T-helper 2 cell treated with Interferon-gamma antibody and Interleukin-4, amounts not matched to agents 100 ng/mL and 5 ng/mL, for 36 hours (primary cell): ENCODE measurements around the gene SMARCC1. TPM values are rescaled to one million over a fixed set of nuclear protein-coding genes. Genes with fewer than 3 reads are reported as not detected.
"Not testable (repeated sequence)": the region's sequence is repeated elsewhere in the genome, so short reads cannot be mapped to it uniquely, and the experiment has no call there.

Experiments used
- intact Hi-C: fragments of 100-400 bp; cut with micrococcal nuclease; formaldehyde crosslinking; loops from one replicate; pipeline ENCODE4 v1.15.1; 2023
- total RNA-seq: library from RNA; stranded (reverse); gene quantifications from 2 replicates; pipeline ENCODE4 v1.2.3, GENCODE V29; 2022

Gene SMARCC1
- total RNA-seq, 1 donor from 2014 or later = 116 TPM

GRCh38 chr3:47772788-47773187 lies 8.9 kb downstream of the SMARCC1 start:
- intact Hi-C loops = no loop called here

GRCh38 chr3:47772047-47772446 lies 9.6 kb downstream of the SMARCC1 start:
- intact Hi-C loops = no loop called here

GRCh38 chr3:47766186-47766585 lies 15.5 kb downstream of the SMARCC1 start:
- intact Hi-C loops = no loop called here

- intact Hi-C loops = no loop called here
Observed at GRCh38 chr3:47762233-47762632, 19.5 kb downstream of the SMARCC1 start.

GRCh38 chr3:47761046-47761445 lies 20.6 kb downstream of the SMARCC1 start:
- intact Hi-C loops = no loop called here

GRCh38 chr3:47760207-47760606 lies 21.5 kb downstream of the SMARCC1 start:
- intact Hi-C loops = not testable (repeated sequence)

DNA sequence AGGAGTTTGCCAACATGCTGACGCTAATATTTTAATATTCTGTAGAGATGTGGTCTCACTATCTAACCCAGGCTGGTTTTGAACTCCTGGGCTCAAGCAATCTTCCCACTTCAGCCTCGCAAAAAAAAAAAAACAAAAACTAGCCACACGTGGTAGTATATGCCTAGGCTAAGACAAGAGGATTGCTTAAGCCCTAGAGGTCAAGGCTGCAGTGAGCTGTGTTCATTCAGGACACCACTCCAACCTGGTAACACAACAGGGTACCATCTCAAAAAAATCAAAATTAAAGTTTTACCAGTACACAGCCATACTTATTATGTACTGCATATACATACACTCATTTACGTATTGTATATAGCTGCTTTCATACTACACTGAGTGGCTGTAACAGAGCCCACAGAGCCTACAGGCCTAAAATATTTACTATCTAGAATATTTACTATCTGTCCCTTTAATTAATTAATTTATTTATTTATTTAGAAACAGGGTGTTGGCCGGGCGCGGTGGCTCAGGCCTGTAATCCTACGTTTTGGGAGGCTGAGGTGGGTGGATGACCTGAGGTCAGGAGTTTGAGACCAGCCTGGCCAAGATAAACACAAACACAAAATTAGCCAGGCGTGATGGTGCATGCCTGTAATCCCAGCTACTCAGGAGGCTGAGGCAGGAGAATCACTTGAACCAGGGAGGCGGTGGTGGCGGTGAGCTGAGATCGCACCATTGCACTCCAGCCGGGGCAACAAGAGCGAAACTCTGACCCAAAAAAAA lies 23.2 kb downstream of the SMARCC1 start:
- intact Hi-C loops = no loop called here

DNA sequence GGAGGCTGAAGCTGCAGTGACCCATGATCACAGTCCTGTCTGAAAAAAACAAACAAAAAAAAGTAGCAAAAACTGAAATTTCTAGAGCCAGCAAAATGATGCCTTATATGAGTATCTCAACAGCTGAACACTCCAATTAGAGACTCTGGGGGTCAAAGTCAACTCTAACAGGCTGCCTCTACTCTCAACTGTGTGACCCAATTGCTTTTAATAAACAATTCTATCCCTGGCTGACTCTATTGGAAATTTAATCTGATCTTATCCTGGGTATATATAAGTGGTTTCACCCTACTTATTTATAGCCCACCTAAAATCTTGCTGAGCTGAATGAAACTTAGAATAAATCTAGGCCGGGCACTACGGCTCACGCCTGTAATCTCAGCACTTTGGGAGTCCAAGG lies 29.0 kb downstream of the SMARCC1 start:
- intact Hi-C loops = no loop called here

DNA sequence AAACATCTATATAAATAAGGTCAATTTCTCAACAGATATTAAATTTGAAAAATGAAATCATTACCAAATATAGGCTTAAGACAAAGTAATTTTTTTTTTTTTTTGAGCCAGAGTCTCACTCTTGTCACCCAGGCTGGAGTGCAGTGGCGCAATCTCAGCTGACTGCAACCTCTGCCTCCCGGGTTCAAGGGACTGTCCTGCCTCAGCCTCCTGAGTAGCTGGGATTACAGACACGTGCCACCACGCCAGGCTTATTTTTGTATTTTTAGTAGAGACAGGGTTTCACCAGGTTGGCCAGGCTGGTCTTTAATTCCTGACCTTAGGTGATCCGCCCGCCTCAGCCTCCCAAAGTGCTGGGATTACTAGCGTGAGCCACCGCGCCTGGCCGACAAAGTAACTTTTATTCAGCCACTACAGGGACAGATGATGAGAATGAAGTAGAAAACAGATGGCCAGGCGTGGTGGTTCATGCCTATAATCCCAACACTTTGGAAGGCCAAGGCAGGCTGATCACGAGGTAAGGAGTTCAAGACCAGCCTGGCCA lies 30.8 kb downstream of the SMARCC1 start:
- intact Hi-C loops = not testable (repeated sequence)

DNA sequence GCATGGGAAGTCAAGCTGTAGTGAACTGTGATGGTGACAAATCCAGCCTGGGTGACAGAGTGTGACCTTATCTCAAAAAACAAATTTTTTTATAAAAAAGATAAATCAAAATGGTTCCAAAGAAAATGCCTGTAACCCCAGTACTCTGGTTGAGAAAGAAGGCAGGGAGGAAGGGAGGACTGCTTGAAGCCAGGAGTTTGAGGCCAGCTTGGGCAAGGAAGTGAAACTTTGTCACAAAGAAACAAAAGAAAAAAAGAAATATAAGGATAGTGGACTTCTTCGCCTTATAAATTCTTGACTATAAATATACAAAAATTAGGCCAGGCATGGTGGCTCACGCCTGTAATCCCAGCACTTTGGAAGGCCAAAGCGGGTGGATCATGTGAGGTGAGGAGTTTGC lies 34.1 kb downstream of the SMARCC1 start:
- intact Hi-C loops = no loop called here

DNA sequence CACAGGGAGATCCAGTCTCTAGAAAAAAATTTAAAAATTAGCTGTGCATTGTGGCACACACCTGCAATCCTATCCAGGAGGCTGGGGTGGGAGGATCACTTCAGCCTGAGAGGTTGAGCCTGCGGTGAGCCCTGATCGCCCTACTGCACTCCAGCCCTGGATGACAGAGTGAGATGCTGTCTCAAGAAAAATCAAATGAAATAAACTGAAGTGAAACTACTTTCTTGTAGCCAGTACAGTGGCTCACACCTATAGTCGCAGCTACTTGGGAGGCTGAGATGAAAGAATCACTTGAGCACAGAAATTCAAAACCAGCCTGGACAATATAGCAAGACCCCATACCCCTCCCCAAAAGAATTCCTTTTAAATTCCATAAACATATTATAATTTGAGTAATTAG lies 35.4 kb downstream of the SMARCC1 start:
- intact Hi-C loops = no loop called here

GRCh38 chr3:47743855-47744254 lies 37.8 kb downstream of the SMARCC1 start:
- intact Hi-C loops = no loop called here

GRCh38 chr3:47743352-47743751 lies 38.3 kb downstream of the SMARCC1 start:
- intact Hi-C loops = not testable (repeated sequence)

DNA sequence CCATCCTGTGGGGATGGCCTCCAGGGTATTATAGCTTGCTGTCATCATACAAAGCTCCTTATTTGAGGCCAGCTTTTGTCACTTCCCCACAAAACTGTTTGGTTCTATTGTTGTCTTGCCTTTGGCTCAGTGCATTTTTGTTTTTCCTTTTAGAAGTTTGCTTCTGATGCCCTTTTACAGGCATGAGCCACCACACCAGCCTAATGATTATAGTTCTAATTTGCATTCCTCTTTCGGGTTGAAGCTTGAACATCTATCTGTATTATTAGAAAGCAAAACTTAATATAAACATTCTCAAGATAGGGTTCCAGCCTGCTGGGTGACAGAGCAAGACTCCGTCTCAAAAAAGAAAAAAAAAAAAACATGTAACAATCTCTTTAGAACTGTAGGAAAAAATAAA lies 39.8 kb downstream of the SMARCC1 start:
- intact Hi-C loops = no loop called here

DNA sequence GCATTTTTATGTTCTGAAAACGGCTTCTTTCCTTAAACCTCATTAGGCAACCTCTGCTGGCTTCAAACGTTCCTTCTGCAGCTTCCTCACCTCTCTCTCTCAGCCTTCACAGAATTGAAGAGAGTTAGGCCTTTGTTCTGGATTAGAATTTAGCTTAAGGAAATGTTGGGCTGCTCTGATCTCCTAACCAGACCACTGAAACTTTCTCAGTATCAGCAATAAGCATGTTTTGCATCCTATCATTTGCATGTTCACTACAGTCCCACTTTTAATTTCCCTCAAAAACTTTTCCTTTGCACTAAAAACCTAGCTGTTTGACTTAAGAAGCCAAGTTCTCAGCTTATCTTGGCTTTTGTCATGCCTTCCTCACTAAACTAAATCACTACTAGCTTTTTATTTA lies 49.5 kb downstream of the SMARCC1 start:
- intact Hi-C loops = no loop called here

GRCh38 chr3:47731061-47731460 lies 50.6 kb downstream of the SMARCC1 start:
- intact Hi-C loops = no loop called here

DNA sequence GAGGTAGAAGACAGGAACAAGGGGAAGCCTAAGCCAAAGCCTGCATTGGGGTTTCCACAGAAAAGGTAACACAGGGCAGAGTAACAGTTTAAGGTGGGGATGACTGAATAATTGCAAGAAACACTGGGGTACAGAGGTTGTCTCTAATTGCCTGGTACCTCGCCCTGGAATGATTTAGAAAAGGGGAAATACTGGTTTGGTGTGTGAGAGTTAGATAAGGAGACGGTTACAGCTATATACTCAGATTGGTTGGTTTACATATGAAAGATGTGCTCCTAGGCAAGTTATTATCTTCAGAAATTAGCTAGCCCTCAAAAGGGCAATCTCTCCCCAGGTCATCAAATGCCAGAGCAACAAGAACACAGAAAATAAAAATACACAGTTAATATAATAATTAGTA lies 58.8 kb downstream of the SMARCC1 start:
- intact Hi-C loops = loop anchor here (10.0 kb wide), 1 partner anchor 62 kb away; the partner anchor contains the start of gene SMARCC1

GRCh38 chr3:47717448-47717847 lies 64.2 kb downstream of the SMARCC1 start:
- intact Hi-C loops = not testable (repeated sequence)

- intact Hi-C loops = no loop called here
Observed at GRCh38 chr3:47716656-47717055, 65.0 kb downstream of the SMARCC1 start.

DNA sequence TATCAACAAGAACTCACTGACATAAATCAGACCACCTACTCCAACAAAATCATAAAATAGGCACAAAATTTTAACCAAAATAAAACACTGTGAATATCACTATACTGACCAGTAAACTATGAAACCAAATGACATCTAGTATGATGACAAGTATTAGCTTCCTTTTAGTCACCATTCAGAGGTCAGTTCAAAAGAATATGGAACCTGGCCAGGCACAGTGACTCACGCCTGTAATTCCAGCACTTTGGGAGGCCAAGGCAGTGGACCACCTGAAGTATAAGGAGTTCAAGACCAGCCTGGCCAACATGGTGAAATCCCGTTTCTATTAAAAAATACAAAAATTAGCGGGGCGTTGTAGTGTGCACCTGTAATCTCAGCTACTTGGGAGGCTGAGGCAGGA lies 65.8 kb downstream of the SMARCC1 start:
- intact Hi-C loops = no loop called here

GRCh38 chr3:47714606-47715005 lies 67.1 kb downstream of the SMARCC1 start:
- intact Hi-C loops = no loop called here

GRCh38 chr3:47713655-47714054 lies 68.0 kb downstream of the SMARCC1 start:
- intact Hi-C loops = no loop called here

DNA sequence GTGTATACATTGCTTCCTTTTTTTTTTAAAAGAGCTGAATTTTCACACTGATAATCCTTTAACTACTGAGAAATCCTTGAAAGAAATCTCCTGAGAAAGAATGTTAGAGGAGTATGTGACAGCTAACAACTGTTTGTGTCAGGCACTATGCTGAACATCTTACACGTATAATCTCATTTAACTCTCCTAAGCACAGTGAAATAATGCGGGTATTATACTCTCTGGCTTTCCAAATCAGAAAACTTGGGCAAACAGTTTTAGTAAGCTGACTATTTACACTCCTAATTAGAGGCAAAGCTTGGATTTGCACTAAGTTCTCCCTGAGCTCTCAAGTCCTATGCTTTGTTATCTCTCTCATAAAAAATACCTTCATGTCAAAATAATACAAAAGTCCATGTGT lies 69.3 kb downstream of the SMARCC1 start:
- intact Hi-C loops = no loop called here
